ENCODE measurements around the gene LCP2. TPM values are rescaled to one million over a fixed set of nuclear protein-coding genes. Genes with fewer than 3 reads are reported as not detected.

Gene LCP2
- not detected in 2 replicates for total RNA-seq (2012; rRNA removed)

GRCh38 chr5:170297589-170298462 lies at the start of gene LCP2:
Gene LCP2 (minus strand): TSS chr5:170297777. CDS start chr5:170297611, 166 bp downstream.
- Histone ChIP-seq H3K36me3 (ENCODE audit: insufficient read depth, low read length) (no peaks in the 10 kb centered on the region), H3K27me3 (ENCODE audit: control insufficient read depth, insufficient read depth, low read length) (no peaks in the 10 kb centered on the region), H3K4me1 (ENCODE audit: control insufficient read depth, insufficient read depth, low read length) (no peaks in the 10 kb centered on the region), H3K4me3 (ENCODE audit: low read length) (no peak within 1 kb of the TSS), H3K9me3 (replicated peaks; ENCODE audit: low read length) (no peaks in the 10 kb centered on the region), H3K4me2 (ENCODE audit: low read length) (no peak within 1 kb of the TSS), H3K9ac (ENCODE audit: low read depth, low read length) (no peak within 1 kb of the TSS)

GRCh38 chr5:170347022-170347567 lies 49.5 kb upstream of the LCP2 start:
- Histone ChIP-seq H3K9ac (ENCODE audit: low read depth, low read length) (no peak overlapping the region), H3K9me3 (replicated peaks; ENCODE audit: low read length) (no peaks in the 10 kb centered on the region), H3K27me3 (ENCODE audit: control insufficient read depth, insufficient read depth, low read length) (peaks cover 15% of the 10 kb centered on the region), H3K36me3 (ENCODE audit: insufficient read depth, low read length) (no peaks in the 10 kb centered on the region), H3K4me1 (ENCODE audit: control insufficient read depth, insufficient read depth, low read length) (no peaks in the 10 kb centered on the region), H3K4me2 (ENCODE audit: low read length) (no peak overlapping the region), H3K4me3 (ENCODE audit: low read length) (no peak overlapping the region)

GRCh38 chr5:170345971-170346370 lies 48.4 kb upstream of the LCP2 start:
- peaks cover 13% of the 10 kb centered on the region for H3K27me3 ChIP-seq (ENCODE audit: control insufficient read depth, insufficient read depth, low read length)

DNA sequence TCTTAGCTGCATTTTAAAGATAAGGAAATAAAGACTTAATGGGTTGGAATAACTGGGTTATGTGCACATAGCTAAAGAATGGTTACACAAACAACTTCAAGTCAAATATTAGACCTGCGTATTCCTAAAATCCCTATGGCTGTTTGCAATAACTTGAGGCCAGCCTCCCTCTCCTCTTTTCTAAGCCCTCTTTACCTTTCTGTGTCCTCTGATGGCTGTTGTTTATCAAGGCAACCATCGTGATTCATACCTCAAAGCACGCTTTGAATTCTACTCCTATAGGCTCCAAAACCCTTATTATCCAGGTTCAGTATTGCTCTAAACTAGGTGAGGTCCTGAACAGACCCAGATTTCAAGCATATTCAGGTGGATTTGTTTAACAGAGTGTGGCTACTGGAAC lies 45.6 kb upstream of the LCP2 start:
- no peak overlapping the region for H3K4me3 ChIP-seq (ENCODE audit: low read length)
- no peaks in the 10 kb centered on the region for H3K36me3 ChIP-seq (ENCODE audit: insufficient read depth, low read length)

More at GRCh38 chr5:170345971-170346370, 48.4 kb upstream of the LCP2 start:
- no peaks in the 10 kb centered on the region for H3K4me1 ChIP-seq (ENCODE audit: control insufficient read depth, insufficient read depth, low read length)
- H3K4me3 ChIP-seq (ENCODE audit: low read length), result no peak overlapping the region
- no peaks in the 10 kb centered on the region for H3K36me3 ChIP-seq (ENCODE audit: insufficient read depth, low read length)
- H3K9ac ChIP-seq (ENCODE audit: low read depth, low read length), result no peak overlapping the region
- no peak overlapping the region for H3K4me2 ChIP-seq (ENCODE audit: low read length)
- no peaks in the 10 kb centered on the region for H3K9me3 ChIP-seq (replicated peaks; ENCODE audit: low read length)

GRCh38 chr5:170342153-170342725 lies 44.7 kb upstream of the LCP2 start:
- Histone ChIP-seq H3K27me3 (ENCODE audit: control insufficient read depth, insufficient read depth, low read length) (no peaks in the 10 kb centered on the region), H3K9ac (ENCODE audit: low read depth, low read length) (no peak overlapping the region), H3K9me3 (replicated peaks; ENCODE audit: low read length) (no peaks in the 10 kb centered on the region), H3K36me3 (ENCODE audit: insufficient read depth, low read length) (no peaks in the 10 kb centered on the region), H3K4me3 (ENCODE audit: low read length) (no peak overlapping the region), H3K4me1 (ENCODE audit: control insufficient read depth, insufficient read depth, low read length) (no peaks in the 10 kb centered on the region), H3K4me2 (ENCODE audit: low read length) (no peak overlapping the region)

More for the DNA sequence above, 45.6 kb upstream of the LCP2 start:
- no peaks in the 10 kb centered on the region for H3K4me1 ChIP-seq (ENCODE audit: control insufficient read depth, insufficient read depth, low read length)
- no peak overlapping the region for H3K4me2 ChIP-seq (ENCODE audit: low read length)
- H3K27me3 ChIP-seq (ENCODE audit: control insufficient read depth, insufficient read depth, low read length), result peaks cover 4% of the 10 kb centered on the region
- H3K9me3 ChIP-seq (replicated peaks; ENCODE audit: low read length), result no peaks in the 10 kb centered on the region
- no peak overlapping the region for H3K9ac ChIP-seq (ENCODE audit: low read depth, low read length)

- Histone ChIP-seq H3K9me3 (replicated peaks; ENCODE audit: low read length) (no peaks in the 10 kb centered on the region), H3K4me2 (ENCODE audit: low read length) (no peak overlapping the region), H3K36me3 (ENCODE audit: insufficient read depth, low read length) (no peaks in the 10 kb centered on the region), H3K4me1 (ENCODE audit: control insufficient read depth, insufficient read depth, low read length) (no peaks in the 10 kb centered on the region), H3K9ac (ENCODE audit: low read depth, low read length) (no peak overlapping the region), H3K4me3 (ENCODE audit: low read length) (no peak overlapping the region), H3K27me3 (ENCODE audit: control insufficient read depth, insufficient read depth, low read length) (no peaks in the 10 kb centered on the region)
Measured at GRCh38 chr5:170341545-170341944, 44.0 kb upstream of the LCP2 start.

- H3K4me3 ChIP-seq (ENCODE audit: low read length), result no peak overlapping the region
- no peak overlapping the region for H3K4me2 ChIP-seq (ENCODE audit: low read length)
- no peak overlapping the region for H3K9ac ChIP-seq (ENCODE audit: low read depth, low read length)
- H3K36me3 ChIP-seq (ENCODE audit: insufficient read depth, low read length), result no peaks in the 10 kb centered on the region
- H3K4me1 ChIP-seq (ENCODE audit: control insufficient read depth, insufficient read depth, low read length), result no peaks in the 10 kb centered on the region
- H3K27me3 ChIP-seq (ENCODE audit: control insufficient read depth, insufficient read depth, low read length), result no peaks in the 10 kb centered on the region
- H3K9me3 ChIP-seq (replicated peaks; ENCODE audit: low read length), result no peaks in the 10 kb centered on the region
Measured at GRCh38 chr5:170339780-170340167, 42.2 kb upstream of the LCP2 start.

DNA sequence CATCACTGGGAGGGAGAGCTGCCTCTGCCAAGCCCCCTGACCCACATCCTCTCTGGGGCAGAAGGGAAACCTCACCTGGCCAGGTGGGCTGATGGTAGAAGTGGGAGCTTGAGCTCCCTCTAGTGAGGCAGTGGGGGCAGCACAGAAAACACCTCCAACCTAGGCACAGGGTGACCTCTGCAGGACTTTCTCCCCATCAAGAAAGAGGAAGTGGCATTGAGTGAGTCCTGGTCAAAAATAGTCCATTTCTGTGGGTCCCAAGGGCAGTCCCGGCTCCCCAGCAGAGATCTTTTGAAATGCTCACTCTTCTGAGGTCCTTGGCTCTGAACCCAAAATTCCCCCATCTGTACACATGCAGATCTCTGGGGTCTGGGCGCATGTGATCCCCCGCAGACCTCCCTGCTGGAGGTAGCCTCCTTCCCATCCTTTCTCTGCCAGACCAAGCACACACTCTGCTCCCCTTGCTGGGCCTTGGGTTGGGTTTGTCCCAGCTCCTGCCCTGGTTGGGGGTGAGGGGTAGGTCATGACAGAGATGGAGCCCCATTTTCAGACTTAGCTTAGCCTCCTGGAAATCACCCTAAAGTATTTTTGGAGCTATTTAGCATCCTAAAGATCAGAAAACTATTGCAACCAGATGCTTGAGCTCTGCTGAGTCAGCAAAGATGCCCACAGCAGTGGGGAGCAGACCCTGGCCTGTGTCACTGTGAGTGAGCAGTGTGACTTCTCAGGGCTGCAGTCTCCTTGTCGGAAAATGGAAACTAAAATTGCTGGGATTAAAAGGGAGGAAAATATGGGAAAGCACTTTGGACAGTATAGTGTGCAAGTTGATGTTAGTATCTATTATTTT lies 41.6 kb upstream of the LCP2 start:
- H3K27me3 ChIP-seq (ENCODE audit: control insufficient read depth, insufficient read depth, low read length), result no peaks in the 10 kb centered on the region
- no peak overlapping the region for H3K4me3 ChIP-seq (ENCODE audit: low read length)
- H3K36me3 ChIP-seq (ENCODE audit: insufficient read depth, low read length), result no peaks in the 10 kb centered on the region
- no peak overlapping the region for H3K4me2 ChIP-seq (ENCODE audit: low read length)
- H3K9me3 ChIP-seq (replicated peaks; ENCODE audit: low read length), result no peaks in the 10 kb centered on the region
- no peaks in the 10 kb centered on the region for H3K4me1 ChIP-seq (ENCODE audit: control insufficient read depth, insufficient read depth, low read length)
- no peak overlapping the region for H3K9ac ChIP-seq (ENCODE audit: low read depth, low read length)

GRCh38 chr5:170338291-170338690 lies 40.7 kb upstream of the LCP2 start:
- Histone ChIP-seq H3K4me3 (ENCODE audit: low read length) (no peak overlapping the region), H3K9ac (ENCODE audit: low read depth, low read length) (no peak overlapping the region), H3K9me3 (replicated peaks; ENCODE audit: low read length) (no peaks in the 10 kb centered on the region), H3K4me2 (ENCODE audit: low read length) (no peak overlapping the region), H3K27me3 (ENCODE audit: control insufficient read depth, insufficient read depth, low read length) (no peaks in the 10 kb centered on the region), H3K4me1 (ENCODE audit: control insufficient read depth, insufficient read depth, low read length) (no peaks in the 10 kb centered on the region), H3K36me3 (ENCODE audit: insufficient read depth, low read length) (no peaks in the 10 kb centered on the region)

- H3K4me1 ChIP-seq (ENCODE audit: control insufficient read depth, insufficient read depth, low read length), result no peaks in the 10 kb centered on the region
- H3K4me3 ChIP-seq (ENCODE audit: low read length), result no peak overlapping the region
Measured at GRCh38 chr5:170337045-170337733, 39.6 kb upstream of the LCP2 start.

GRCh38 chr5:170336065-170336464 lies 38.5 kb upstream of the LCP2 start:
- H3K4me1 ChIP-seq (ENCODE audit: control insufficient read depth, insufficient read depth, low read length), result peaks cover 4% of the 10 kb centered on the region
- H3K4me3 ChIP-seq (ENCODE audit: low read length), result no peak overlapping the region
- no peaks in the 10 kb centered on the region for H3K9me3 ChIP-seq (replicated peaks; ENCODE audit: low read length)
- no peaks in the 10 kb centered on the region for H3K36me3 ChIP-seq (ENCODE audit: insufficient read depth, low read length)
- no peaks in the 10 kb centered on the region for H3K27me3 ChIP-seq (ENCODE audit: control insufficient read depth, insufficient read depth, low read length)
- H3K4me2 ChIP-seq (ENCODE audit: low read length), result no peak overlapping the region
- no peak overlapping the region for H3K9ac ChIP-seq (ENCODE audit: low read depth, low read length)

More at GRCh38 chr5:170337045-170337733, 39.6 kb upstream of the LCP2 start:
- no peak overlapping the region for H3K4me2 ChIP-seq (ENCODE audit: low read length)
- no peaks in the 10 kb centered on the region for H3K27me3 ChIP-seq (ENCODE audit: control insufficient read depth, insufficient read depth, low read length)
- H3K9ac ChIP-seq (ENCODE audit: low read depth, low read length), result no peak overlapping the region
- no peaks in the 10 kb centered on the region for H3K36me3 ChIP-seq (ENCODE audit: insufficient read depth, low read length)
- no peaks in the 10 kb centered on the region for H3K9me3 ChIP-seq (replicated peaks; ENCODE audit: low read length)

Measured in skeletal muscle satellite cell (primary cell).